HEK293 (cell line): ENCODE data around the gene PLXNA2.

Experiments
- GFI1B ChIP-seq: fragments of 450-650 bp; formaldehyde crosslinking; IDR thresholded peaks from 2 replicates; pipeline ENCODE4 v1.5.1; 2016; ENCODE audit warnings: missing biosample characterization, missing genetic modification characterization
- GLIS2 ChIP-seq: fragments of 450-650 bp; formaldehyde crosslinking; IDR thresholded peaks from 2 replicates; pipeline ENCODE4 v1.5.1; 2016; ENCODE audit warnings: missing biosample characterization, missing genetic modification characterization
- HOXC10 ChIP-seq: sonication (generic); formaldehyde crosslinking; IDR thresholded peaks from 2 replicates; pipeline ENCODE4 v1.8.1; 2023; ENCODE audit warnings: mild to moderate bottlenecking, missing genetic modification reagents
- KLF10 ChIP-seq: fragments of 450-650 bp; IDR thresholded peaks from 2 replicates; pipeline ENCODE4 v1.5.1; 2018; ENCODE audit warnings: missing biosample characterization, mild to moderate bottlenecking, missing genetic modification characterization
- KLF9 ChIP-seq: fragments of 450-650 bp; formaldehyde crosslinking; IDR thresholded peaks from 2 replicates; pipeline ENCODE4 v1.5.1; 2016; ENCODE audit warnings: missing biosample characterization, missing genetic modification characterization, low read depth
- MYNN ChIP-seq: fragments of 450-650 bp; formaldehyde crosslinking; IDR thresholded peaks from 2 replicates; pipeline ENCODE4 v1.5.1; 2016; ENCODE audit warnings: missing biosample characterization, missing genetic modification characterization, borderline replicate concordance
- SP2 ChIP-seq: fragments of 450-650 bp; formaldehyde crosslinking; IDR thresholded peaks from 2 replicates; pipeline ENCODE4 v1.5.1; 2016; ENCODE audit warnings: missing biosample characterization, missing genetic modification characterization
- TCF7L2 ChIP-seq: IDR thresholded peaks from 2 replicates; pipeline ENCODE4 v1.6.1; 2011; ENCODE audit warnings: low read depth, mild to moderate bottlenecking, inconsistent platforms, low read length, moderate library complexity, borderline replicate concordance
- ZBTB7A ChIP-seq: fragments of 450-650 bp; formaldehyde crosslinking; IDR thresholded peaks from 2 replicates; pipeline ENCODE4 v1.5.1; 2016; ENCODE audit warnings: low read depth, missing biosample characterization, missing genetic modification characterization
- ZFP69B ChIP-seq: fragments of 450-650 bp; formaldehyde crosslinking; IDR thresholded peaks from 2 replicates; pipeline ENCODE4 v1.5.1; 2016; ENCODE audit warnings: missing biosample characterization, missing genetic modification characterization
- ZNF16 ChIP-seq: fragments of 450-650 bp; formaldehyde crosslinking; IDR thresholded peaks from 2 replicates; pipeline ENCODE4 v1.5.1; 2016; ENCODE audit warnings: low read depth, missing biosample characterization, missing genetic modification characterization
- ZNF239 ChIP-seq: fragments of 450-650 bp; formaldehyde crosslinking; IDR thresholded peaks from 2 replicates; pipeline ENCODE4 v1.5.1; 2016; ENCODE audit warnings: missing biosample characterization, missing genetic modification characterization
- ZNF366 ChIP-seq: fragments of 450-650 bp; formaldehyde crosslinking; conservative IDR thresholded peaks from 2 replicates; pipeline ENCODE4 v1.5.1; 2016; ENCODE audit warnings: missing biosample characterization, missing genetic modification characterization
- ZNF416 ChIP-seq: fragments of 450-650 bp; formaldehyde crosslinking; IDR thresholded peaks from 2 replicates; pipeline ENCODE4 v1.5.1; 2016; ENCODE audit warnings: missing biosample characterization, missing genetic modification characterization
- ZNF501 ChIP-seq: fragments of 450-650 bp; formaldehyde crosslinking; IDR thresholded peaks from 2 replicates; pipeline ENCODE4 v1.5.1; 2016; ENCODE audit warnings: missing biosample characterization, missing genetic modification characterization
- ZNF514 ChIP-seq: fragments of 450-650 bp; formaldehyde crosslinking; IDR thresholded peaks from 2 replicates; pipeline ENCODE4 v1.5.1; 2016; ENCODE audit warnings: missing biosample characterization, missing genetic modification characterization
- ZNF521 ChIP-seq: fragments of 450-650 bp; formaldehyde crosslinking; IDR thresholded peaks from 2 replicates; pipeline ENCODE4 v1.5.1; 2017; ENCODE audit warnings: missing biosample characterization, mild to moderate bottlenecking, missing genetic modification characterization
- ZNF558 ChIP-seq: fragments of 450-650 bp; formaldehyde crosslinking; IDR thresholded peaks from 2 replicates; pipeline ENCODE4 v1.5.1; 2016; ENCODE audit warnings: missing biosample characterization, missing genetic modification characterization
- ZNF585B ChIP-seq: fragments of 450-650 bp; formaldehyde crosslinking; IDR thresholded peaks from 2 replicates; pipeline ENCODE4 v1.5.1; 2016; ENCODE audit warnings: missing biosample characterization, missing genetic modification characterization
- ZNF610 ChIP-seq: fragments of 450-650 bp; formaldehyde crosslinking; IDR thresholded peaks from 2 replicates; pipeline ENCODE4 v1.5.1; 2016; ENCODE audit warnings: missing biosample characterization, missing genetic modification characterization, borderline replicate concordance
- ZNF623 ChIP-seq: fragments of 450-650 bp; formaldehyde crosslinking; IDR thresholded peaks from 2 replicates; pipeline ENCODE4 v1.5.1; 2016; ENCODE audit warnings: missing biosample characterization, missing genetic modification characterization
- ZNF660 ChIP-seq: fragments of 450-650 bp; IDR thresholded peaks from 2 replicates; pipeline ENCODE4 v1.5.1; 2018; ENCODE audit warnings: missing biosample characterization, mild to moderate bottlenecking, missing genetic modification characterization
- ZSCAN23 ChIP-seq: fragments of 450-650 bp; formaldehyde crosslinking; IDR thresholded peaks from 2 replicates; pipeline ENCODE4 v1.5.1; 2016; ENCODE audit warnings: missing biosample characterization, missing genetic modification characterization
- TF ChIP-seq, protein P1 (sequence below): fragments of 450-650 bp; formaldehyde crosslinking; IDR thresholded peaks from 2 replicates; pipeline ENCODE4; 2016; ENCODE audit warnings: missing biosample characterization, missing genetic modification characterization
- TF ChIP-seq, protein P2 (sequence below): fragments of 450-650 bp; formaldehyde crosslinking; IDR thresholded peaks from 2 replicates; pipeline ENCODE4 v1.5.1; 2016; ENCODE audit warnings: missing biosample characterization, missing genetic modification characterization
- TF ChIP-seq, protein P3 (sequence below): fragments of 450-650 bp; IDR thresholded peaks from 2 replicates; pipeline ENCODE4 v1.5.1; 2018; ENCODE audit warnings: missing biosample characterization, mild to moderate bottlenecking, missing genetic modification characterization
- TF ChIP-seq, protein P4 (sequence below): fragments of 450-650 bp; formaldehyde crosslinking; IDR thresholded peaks from 2 replicates; pipeline ENCODE4 v1.5.1; 2016; ENCODE audit warnings: missing biosample characterization, missing genetic modification characterization

The PLXNA2 gene

DNA sequence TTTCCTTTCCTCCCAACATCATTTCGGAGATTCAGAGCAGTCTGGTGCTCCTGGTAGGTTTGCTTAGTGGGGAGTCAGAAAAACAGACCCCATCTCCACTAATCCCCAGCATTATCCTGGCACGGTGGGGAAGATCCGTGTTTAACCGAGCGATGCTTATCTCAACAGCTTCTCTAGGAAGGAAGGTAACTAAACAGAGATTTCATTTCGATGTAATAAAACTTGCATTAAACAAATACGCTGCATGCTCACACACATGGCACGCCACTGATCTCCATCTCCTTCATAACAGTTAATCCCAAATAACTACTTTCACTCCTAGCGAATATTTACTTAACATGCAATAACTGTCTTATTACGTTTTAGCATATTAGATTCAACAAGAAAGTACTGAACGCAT, 188.6 kb downstream of the PLXNA2 start (continued):
- TF ChIP-seq ZNF521 (tag by site-specific recombination) (no peak), ZNF610 (tag by site-specific recombination) (no peak), ZNF623 (tag by site-specific recombination) (no peak), ZNF16 (tag by site-specific recombination) (no peak), ZFP69B (tag by site-specific recombination) (no peak), ZNF558 (tag by site-specific recombination) (no peak), ZBTB7A (tag by site-specific recombination) (no peak), SP2 (tag by site-specific recombination) (no peak), GLIS2 (tag by site-specific recombination) (no peak), ZNF366 (tag by site-specific recombination) (no peak), ZNF416 (tag by site-specific recombination) (no peak), MYNN (tag by site-specific recombination) (no peak), KLF9 (tag by site-specific recombination) (no peak), ZNF501 (tag by site-specific recombination) (no peak), ZNF239 (no peak), ZNF514 (tag by site-specific recombination) (no peak), ZNF585B (tag by site-specific recombination) (no peak), ZNF660 (tag by site-specific recombination) (no peak), GFI1B (tag by site-specific recombination) (no peak), ZSCAN23 (tag by site-specific recombination) (no peak), KLF10 (no peak), HOXC10 (CRISPR knock-in tag) (no peak), TCF7L2 (no peak)
- TF ChIP-seq, protein P1, sequence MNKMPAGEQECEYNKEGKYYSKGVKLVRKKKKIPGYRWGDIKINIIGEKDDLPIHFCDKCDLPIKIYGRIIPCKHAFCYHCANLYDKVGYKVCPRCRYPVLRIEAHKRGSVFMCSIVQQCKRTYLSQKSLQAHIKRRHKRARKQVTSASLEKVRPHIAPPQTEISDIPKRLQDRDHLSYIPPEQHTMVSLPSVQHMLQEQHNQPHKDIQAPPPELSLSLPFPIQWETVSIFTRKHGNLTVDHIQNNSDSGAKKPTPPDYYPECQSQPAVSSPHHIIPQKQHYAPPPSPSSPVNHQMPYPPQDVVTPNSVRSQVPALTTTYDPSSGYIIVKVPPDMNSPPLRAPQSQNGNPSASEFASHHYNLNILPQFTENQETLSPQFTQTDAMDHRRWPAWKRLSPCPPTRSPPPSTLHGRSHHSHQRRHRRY (tag by site-specific recombination), result no peak
- TF ChIP-seq, protein P2, sequence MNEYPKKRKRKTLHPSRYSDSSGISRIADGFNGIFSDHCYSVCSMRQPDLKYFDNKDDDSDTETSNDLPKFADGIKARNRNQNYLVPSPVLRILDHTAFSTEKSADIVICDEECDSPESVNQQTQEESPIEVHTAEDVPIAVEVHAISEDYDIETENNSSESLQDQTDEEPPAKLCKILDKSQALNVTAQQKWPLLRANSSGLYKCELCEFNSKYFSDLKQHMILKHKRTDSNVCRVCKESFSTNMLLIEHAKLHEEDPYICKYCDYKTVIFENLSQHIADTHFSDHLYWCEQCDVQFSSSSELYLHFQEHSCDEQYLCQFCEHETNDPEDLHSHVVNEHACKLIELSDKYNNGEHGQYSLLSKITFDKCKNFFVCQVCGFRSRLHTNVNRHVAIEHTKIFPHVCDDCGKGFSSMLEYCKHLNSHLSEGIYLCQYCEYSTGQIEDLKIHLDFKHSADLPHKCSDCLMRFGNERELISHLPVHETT, result no peak
- TF ChIP-seq, protein P3, sequence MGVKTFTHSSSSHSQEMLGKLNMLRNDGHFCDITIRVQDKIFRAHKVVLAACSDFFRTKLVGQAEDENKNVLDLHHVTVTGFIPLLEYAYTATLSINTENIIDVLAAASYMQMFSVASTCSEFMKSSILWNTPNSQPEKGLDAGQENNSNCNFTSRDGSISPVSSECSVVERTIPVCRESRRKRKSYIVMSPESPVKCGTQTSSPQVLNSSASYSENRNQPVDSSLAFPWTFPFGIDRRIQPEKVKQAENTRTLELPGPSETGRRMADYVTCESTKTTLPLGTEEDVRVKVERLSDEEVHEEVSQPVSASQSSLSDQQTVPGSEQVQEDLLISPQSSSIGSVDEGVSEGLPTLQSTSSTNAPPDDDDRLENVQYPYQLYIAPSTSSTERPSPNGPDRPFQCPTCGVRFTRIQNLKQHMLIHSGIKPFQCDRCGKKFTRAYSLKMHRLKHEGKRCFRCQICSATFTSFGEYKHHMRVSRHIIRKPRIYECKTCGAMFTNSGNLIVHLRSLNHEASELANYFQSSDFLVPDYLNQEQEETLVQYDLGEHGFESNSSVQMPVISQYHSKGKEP, result peak; percentile 98
- TF ChIP-seq, protein P4, sequence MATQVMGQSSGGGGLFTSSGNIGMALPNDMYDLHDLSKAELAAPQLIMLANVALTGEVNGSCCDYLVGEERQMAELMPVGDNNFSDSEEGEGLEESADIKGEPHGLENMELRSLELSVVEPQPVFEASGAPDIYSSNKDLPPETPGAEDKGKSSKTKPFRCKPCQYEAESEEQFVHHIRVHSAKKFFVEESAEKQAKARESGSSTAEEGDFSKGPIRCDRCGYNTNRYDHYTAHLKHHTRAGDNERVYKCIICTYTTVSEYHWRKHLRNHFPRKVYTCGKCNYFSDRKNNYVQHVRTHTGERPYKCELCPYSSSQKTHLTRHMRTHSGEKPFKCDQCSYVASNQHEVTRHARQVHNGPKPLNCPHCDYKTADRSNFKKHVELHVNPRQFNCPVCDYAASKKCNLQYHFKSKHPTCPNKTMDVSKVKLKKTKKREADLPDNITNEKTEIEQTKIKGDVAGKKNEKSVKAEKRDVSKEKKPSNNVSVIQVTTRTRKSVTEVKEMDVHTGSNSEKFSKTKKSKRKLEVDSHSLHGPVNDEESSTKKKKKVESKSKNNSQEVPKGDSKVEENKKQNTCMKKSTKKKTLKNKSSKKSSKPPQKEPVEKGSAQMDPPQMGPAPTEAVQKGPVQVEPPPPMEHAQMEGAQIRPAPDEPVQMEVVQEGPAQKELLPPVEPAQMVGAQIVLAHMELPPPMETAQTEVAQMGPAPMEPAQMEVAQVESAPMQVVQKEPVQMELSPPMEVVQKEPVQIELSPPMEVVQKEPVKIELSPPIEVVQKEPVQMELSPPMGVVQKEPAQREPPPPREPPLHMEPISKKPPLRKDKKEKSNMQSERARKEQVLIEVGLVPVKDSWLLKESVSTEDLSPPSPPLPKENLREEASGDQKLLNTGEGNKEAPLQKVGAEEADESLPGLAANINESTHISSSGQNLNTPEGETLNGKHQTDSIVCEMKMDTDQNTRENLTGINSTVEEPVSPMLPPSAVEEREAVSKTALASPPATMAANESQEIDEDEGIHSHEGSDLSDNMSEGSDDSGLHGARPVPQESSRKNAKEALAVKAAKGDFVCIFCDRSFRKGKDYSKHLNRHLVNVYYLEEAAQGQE (tag by site-specific recombination), result no peak
